ENCODE data around the gene OR51B2.
"Not testable (repeated sequence)": the region's sequence is repeated elsewhere in the genome, so short reads cannot be mapped to it uniquely, and the experiment has no call there.

OR51B2 gene

GRCh38 chr11:5313326-5314023 lies 10.6 kb downstream of the OR51B2 start:
- not testable (repeated sequence) for DNase-seq (ENCODE audit: low read depth)

DNA sequence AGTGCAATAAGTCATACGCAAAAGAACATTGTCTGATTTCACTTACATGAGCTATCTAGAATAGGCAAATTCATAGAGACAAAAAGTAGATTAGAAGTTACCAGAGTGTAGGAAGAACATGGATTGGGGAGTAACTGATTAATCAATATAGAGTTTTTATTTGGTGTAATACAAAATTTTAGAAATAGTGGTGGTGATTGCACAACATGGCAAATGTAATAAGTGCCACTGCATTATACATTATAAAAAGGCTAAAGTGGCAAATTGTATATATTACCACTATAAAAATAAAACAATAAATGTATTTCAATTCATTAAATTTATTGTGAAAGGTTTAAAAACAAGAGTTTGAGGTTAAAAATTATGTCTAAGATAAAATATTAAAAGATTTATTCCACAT lies 13.7 kb downstream of the OR51B2 start:
- no peak for DNase-seq (ENCODE audit: low read depth)

DNA sequence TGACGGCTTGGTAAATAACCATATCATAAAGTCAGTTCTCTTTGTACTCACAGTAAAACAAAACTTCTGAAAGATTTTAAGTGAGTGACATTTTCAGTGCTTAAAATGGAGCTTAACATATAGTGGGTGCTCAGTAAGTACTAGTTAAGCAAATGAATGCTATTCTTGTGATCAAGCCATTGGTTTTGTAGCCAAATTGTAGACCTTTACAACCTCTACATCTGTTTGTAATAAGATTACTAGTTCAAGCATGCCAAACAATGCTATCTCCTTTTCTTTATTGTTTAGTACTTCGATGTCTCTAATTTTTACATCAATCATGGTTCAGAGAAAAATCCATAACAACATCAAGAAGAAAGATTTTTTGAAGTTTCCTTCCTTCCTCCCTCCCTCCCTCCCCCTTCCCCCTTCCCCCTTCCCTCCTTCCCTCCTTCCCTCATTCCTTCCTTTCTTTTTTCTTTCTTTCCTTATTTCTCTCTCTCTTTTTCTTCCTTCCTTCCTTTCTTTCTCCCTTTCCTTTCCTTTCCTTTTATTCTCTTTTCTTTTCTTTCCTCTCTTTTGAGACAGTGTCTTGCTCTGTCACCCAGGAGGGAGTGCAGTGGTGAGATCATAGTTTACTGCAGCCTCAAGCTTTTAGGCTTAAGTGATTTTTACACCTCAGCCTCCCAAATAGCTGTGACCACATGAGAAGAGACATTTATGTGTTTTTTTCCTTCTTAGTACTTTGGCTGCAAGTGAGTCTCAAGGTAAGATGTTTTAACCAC lies 16.7 kb downstream of the OR51B2 start:
- no peak for DNase-seq (ENCODE audit: low read depth)

GRCh38 chr11:5304046-5304445 lies 20.1 kb downstream of the OR51B2 start:
- DNase-seq (ENCODE audit: low read depth) = no peak

DNA sequence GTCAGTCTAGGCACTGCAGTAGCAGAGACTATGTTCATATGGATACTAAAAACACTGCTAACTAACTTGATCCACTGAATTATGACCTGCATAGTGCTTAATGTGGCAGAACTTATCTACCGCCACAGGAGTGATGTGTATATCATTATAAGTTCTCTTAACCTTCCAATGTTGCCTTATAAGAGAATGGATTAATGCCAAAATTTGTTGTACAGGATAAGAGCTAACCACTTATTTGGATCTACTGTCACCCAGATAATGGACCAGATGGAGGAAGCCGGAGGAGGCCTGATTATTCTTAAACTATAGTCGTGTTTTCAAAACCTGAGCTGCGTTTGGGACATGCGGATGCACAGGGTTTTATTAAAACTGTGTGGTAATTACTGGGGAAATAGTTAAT lies 20.5 kb downstream of the OR51B2 start:
- no peak for DNase-seq (ENCODE audit: low read depth)

GRCh38 chr11:5301846-5302245 lies 22.3 kb downstream of the OR51B2 start, which contains the start of gene OR51B4:
OR51B4 (minus strand) TSS chr11:5301946; CDS start chr11:5301946, 0 bp downstream.
- DNase-seq (ENCODE audit: low read depth) = no peak

- DNase-seq (ENCODE audit: low read depth) = no peak
Measured at GRCh38 chr11:5300251-5300650, 23.8 kb downstream of the OR51B2 start.

GRCh38 chr11:5298451-5298850 lies 25.6 kb downstream of the OR51B2 start:
- no peak for DNase-seq (ENCODE audit: low read depth)

DNA sequence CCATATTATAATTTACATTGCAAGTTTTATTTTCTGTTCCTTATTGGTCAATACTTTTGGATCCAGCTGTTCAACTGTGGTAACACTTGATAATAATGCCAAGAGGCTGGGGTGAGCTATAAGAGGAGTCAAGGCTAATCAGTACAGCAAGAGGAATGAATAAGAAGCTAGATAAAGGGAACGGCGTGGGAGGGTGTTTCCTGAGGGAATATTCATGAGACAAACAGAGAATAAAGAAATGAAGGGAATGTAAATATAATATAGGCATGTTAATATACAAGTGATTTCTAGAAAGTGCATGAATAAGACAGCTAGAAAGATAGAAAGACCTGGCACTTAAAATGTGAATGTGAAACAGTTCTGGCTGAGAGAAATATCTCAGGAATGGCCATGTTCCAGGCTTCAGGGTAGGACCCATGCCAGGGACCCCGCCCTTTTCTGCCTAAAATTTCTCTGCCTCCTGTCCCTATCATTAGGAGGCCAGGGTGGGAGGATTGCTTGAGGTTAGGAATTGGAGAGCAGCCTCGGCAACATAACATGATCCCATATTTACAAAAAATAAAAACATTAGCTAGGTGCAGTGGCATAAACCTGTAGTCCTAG lies 26.3 kb downstream of the OR51B2 start:
- DNase-seq (ENCODE audit: low read depth) = no peak

DNA sequence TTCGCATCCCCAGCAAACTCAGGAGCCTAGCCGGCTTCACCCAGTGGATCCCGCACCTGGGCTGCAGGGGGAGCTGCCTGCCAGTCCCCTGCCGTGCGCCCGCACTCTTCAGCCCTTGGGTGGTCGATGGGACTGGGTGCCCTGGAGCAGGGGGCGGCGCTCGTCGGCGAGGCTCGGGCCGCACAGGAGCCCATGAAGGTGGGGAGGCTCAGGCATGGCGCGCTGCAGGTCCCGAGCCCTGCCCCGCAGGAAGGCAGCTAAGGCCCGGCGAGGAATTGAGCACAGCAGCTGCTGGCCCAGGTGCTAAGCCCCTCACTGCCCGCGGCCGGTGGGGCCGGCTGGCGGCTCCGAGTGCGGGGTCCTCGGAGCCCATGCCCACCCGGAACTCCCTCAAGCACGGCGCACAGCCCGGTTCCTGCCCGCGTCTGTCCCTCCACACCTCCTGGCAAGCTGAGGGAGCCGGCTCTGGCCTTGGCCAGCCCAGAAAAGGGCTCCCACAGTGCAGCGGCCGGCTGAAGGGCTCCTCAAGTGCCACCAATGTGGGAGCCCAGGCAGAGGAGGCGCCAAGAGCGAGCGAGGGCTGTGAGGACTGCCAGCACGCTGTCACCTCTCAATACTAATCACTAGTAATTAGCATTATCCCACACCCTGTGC lies 29.6 kb downstream of the OR51B2 start:
- DNase-seq (ENCODE audit: low read depth) = not testable (repeated sequence)

DNA sequence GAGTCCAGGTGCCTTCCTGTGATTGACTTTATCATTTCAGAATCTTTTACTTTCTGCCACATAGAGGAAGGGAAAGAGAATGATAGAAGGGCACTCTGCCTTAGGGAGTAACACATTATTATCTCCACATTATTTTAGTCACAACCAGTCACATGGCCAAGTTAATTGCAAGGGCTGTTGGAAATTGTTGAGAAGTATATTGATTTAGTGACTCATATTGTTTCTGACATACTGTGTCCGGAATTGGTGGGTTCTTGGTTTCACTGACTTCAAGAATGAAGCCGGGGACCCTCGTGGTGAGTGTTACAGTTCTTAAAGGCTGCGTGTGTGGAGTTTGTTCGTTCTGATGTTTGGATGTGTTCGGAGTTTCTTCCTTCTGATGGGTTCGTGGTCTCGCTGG lies 31.1 kb downstream of the OR51B2 start:
- no peak for DNase-seq (ENCODE audit: low read depth)

- DNase-seq (ENCODE audit: low read depth) = no peak
Measured at GRCh38 chr11:5291207-5291838, 32.8 kb downstream of the OR51B2 start.

DNA sequence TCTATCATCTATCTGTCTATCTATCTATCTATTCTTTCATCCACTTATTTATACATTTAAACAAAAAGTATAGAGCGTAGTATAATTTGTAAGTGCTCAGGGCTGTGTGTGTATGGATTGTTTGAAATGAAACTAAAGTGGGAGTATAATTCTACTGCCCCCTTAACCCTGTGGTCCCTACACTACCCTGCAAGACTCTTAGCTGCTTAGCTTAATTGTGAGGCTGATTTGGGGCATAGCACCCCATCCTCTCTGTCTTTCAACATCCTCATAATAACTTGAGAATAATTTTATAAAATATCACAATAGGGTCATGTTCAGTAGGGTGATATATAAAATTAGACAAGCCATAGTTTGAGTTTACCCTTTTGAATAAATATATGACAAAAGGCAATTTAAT lies 34.0 kb downstream of the OR51B2 start:
- no peak for DNase-seq (ENCODE audit: low read depth)

DNA sequence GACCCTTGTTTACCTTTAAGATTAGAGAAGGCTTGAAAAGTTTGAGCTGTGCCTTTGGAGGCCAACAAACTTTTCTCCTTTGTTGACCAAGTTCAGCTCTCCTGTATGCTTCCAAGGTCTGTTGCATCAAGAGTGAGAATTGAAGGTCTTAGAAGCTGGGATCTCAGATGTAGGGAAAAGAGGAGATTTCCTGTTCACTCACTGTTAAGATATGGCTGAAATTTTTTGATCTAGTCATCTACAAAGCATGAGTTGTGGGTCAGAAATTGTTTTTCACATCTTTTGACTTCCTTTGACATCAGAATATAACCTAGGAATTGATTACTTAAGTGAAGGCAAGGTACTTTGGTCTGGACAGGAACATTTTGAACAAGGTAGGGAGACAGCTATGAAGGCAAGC lies 34.4 kb downstream of the OR51B2 start:
- no peak for DNase-seq (ENCODE audit: low read depth)

DNA sequence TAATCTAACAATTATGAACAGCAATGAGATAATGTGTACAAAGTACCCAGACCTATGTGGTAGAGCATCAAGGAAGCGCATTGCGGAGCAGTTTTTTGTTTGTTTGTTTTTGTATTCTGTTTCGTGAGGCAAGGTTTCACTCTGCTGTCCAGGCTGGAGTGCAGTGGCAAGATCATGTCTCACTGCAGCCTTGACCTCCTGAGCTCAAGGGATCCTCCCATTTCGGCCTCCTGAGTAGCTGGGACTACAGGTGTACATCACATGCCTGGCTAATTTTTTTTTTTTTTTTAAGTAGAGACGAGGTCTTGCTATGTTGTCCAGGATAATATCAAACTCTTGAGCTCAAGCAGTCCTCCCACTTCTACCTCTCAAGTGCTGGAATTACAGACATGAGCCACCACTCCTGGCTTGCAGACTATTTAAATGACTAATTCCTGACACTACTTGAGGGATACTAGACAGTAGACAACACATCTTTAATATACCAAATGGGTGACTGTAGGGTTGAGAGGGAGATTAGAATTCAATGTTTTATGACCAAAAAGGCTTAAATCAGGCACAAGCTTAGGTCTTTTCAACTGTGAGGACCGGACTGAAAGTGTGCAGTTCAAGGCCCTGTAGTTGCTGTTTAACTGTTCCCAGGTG lies 35.1 kb downstream of the OR51B2 start:
- DNase-seq (ENCODE audit: low read depth) = no peak

- DNase-seq (ENCODE audit: low read depth) = no peak
Measured at GRCh38 chr11:5288108-5288905, 35.8 kb downstream of the OR51B2 start.

DNA sequence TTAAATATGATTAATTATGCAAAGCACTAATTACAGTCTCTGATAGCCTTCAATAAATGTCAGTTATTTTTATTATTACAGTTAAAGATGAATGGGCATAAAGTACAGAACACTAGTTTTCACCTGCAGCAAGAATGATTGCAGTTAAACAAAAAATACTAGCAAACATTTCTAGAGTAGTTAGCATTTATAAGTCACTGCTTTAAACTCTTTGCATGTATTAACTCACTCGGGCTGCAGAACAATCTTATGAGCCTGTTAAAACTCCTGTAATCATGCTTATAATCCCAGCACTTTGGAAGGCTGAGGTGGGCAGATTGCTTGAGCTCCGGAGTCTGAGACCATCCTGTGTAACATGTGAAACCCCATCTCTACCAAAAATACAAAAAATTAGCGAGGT lies 37.2 kb downstream of the OR51B2 start:
- DNase-seq (ENCODE audit: low read depth) = no peak

DNA sequence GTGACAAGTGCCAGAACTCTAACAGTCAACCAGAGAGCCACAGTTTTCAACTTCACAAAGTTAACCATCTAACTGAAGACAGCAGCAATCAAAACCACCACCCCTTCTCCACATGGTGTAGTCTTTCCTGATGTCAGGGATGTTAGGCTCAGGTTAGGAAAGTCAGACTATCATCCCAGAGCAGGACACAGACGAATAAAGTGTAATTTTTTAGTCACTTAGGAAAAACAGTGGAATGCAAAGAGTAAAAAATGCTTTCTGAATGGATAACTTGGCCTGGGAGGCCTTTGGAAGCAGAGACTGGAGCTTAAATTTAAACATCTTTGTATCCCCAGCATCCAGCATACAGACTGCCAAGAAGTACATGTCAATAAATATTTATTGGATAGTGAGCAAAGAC lies 37.7 kb downstream of the OR51B2 start:
- DNase-seq (ENCODE audit: low read depth) = no peak

- DNase-seq (ENCODE audit: low read depth) = no peak
Measured at GRCh38 chr11:5285703-5286340, 38.3 kb downstream of the OR51B2 start.

GRCh38 chr11:5284637-5285036 lies 39.5 kb downstream of the OR51B2 start:
- no peak for DNase-seq (ENCODE audit: low read depth)
